K562 (cell line): ENCODE measurements around the gene ZDHHC14. TPM values are rescaled to one million over a fixed set of nuclear protein-coding genes. Genes with fewer than 3 reads are reported as not detected.

Experiments used
- ARID1B ChIP-seq: fragments of 450-650 bp; IDR thresholded peaks from 2 replicates; pipeline ENCODE4 v1.6.1; 2016; ENCODE audit warnings: antibody characterized with exemption, mild to moderate bottlenecking, inconsistent platforms
- ATF1 ChIP-seq, 2 experiments: fragments of 450-650 bp in 1 of 2; IDR thresholded peaks; 2 replicates each; pipeline ENCODE4 v1.6.1; 2016; ENCODE audit warnings: missing compliant biosample characterization in 1 of 2, missing genetic modification characterization in 1 of 2
- BMI1 ChIP-seq: fragments of 150-350 bp; IDR thresholded peaks from 2 replicates; pipeline ENCODE4 v1.6.1; 2014; ENCODE audit warnings: low read length
- CTBP1 ChIP-seq: fragments of 450-650 bp; IDR thresholded peaks from 2 replicates; pipeline ENCODE4 v1.6.1; 2016; ENCODE audit warnings: borderline replicate concordance
- FOSL1 ChIP-seq: fragments of 200-800 bp; sonication (Bioruptor generic); conservative IDR thresholded peaks from 2 replicates; pipeline ENCODE4 v1.6.1; 2016; ENCODE audit warnings: missing genetic modification characterization, missing compliant biosample characterization
- HCFC1 ChIP-seq: IDR thresholded peaks from 2 replicates; pipeline ENCODE4 v1.6.1; 2012; ENCODE audit warnings: low read depth, low read length, improper control_type of control experiment
- HNRNPL ChIP-seq: fragments of 200-400 bp; formaldehyde crosslinking; IDR thresholded peaks from 2 replicates; pipeline ENCODE4 v1.6.1; 2017; ENCODE audit warnings: low read depth, mild to moderate bottlenecking, low read length
- MEIS2 ChIP-seq: fragments of 450-650 bp; IDR thresholded peaks from 2 replicates; pipeline ENCODE4 v1.6.1; 2014; ENCODE audit warnings: mild to moderate bottlenecking; ENCODE audit not compliant: partially characterized antibody
- RBBP5 ChIP-seq: fragments of 200-600 bp; sonication (generic); IDR thresholded peaks from 2 replicates; pipeline ENCODE4 v1.6.1; 2012; ENCODE audit warnings: borderline replicate concordance, mild to moderate bottlenecking, low read length, control low read depth, inconsistent platforms; ENCODE audit not compliant: insufficient read depth, poor library complexity, severe bottlenecking
- SMAD4 ChIP-seq: fragments of 250-450 bp; sonication (Bioruptor Pico); conservative IDR thresholded peaks from 2 replicates; pipeline ENCODE4 v1.8.0; 2021; ENCODE audit warnings: inconsistent platforms, mild to moderate bottlenecking, moderate library complexity
- SMARCB1 ChIP-seq: IDR thresholded peaks from 2 replicates; pipeline ENCODE4 v1.6.1; 2011; ENCODE audit warnings: improper control_type of control experiment, low read depth; ENCODE audit not compliant: insufficient read length
- SMARCC2 ChIP-seq: fragments of 450-650 bp; IDR thresholded peaks from 2 replicates; pipeline ENCODE4 v1.6.1; 2017; ENCODE audit warnings: antibody characterized with exemption, moderate library complexity, mild to moderate bottlenecking, low read depth
- SOX6 ChIP-seq: fragments of 450-650 bp; IDR thresholded peaks from 2 replicates; pipeline ENCODE4 v1.6.1; 2014; ENCODE audit warnings: mild to moderate bottlenecking
- TEAD4 ChIP-seq, 2 experiments: sonication (generic) in 1 of 2; formaldehyde crosslinking in 1 of 2; IDR thresholded peaks; 2 replicates each; pipeline versions ENCODE4 v1.6.1 to v1.8.0; 2012 to 2022; ENCODE audit warnings: borderline replicate concordance in 1 of 2, inconsistent platforms in 1 of 2, low read length in 1 of 2, mild to moderate bottlenecking in 1 of 2, missing genetic modification reagents in 1 of 2
- YY1 ChIP-seq, 3 experiments: IDR thresholded peaks; 2 replicates each; pipeline ENCODE4 v1.6.1; 2011; ENCODE audit warnings: low read length in 2 of 3, mild to moderate bottlenecking in 2 of 3, moderate library complexity in 2 of 3, borderline replicate concordance in 1 of 3, control low read depth in 1 of 3, low read depth in 1 of 3; ENCODE audit not compliant: insufficient read depth in 3 of 3, insufficient replicate concordance in 2 of 3, control insufficient read depth in 1 of 3, insufficient read length in 1 of 3; ENCODE audit errors: extremely low read depth in 1 of 3
- ZNF12 ChIP-seq: sonication (generic); formaldehyde crosslinking; IDR thresholded peaks from 2 replicates; pipeline ENCODE4 v1.4.0; 2020; ENCODE audit warnings: mild to moderate bottlenecking, missing genetic modification reagents
- ZNF347 ChIP-seq: fragments of 450-650 bp; formaldehyde crosslinking; IDR thresholded peaks from 2 replicates; pipeline ENCODE4 v1.4.0; 2020; ENCODE audit warnings: low read depth, mild to moderate bottlenecking, moderate library complexity
- polyA plus RNA-seq, 8 experiments: library from polyadenylated mRNA; depleted of rRNA in 4 of 8; stranded (reverse) in 5 of 8; unstranded in 3 of 8; fragments of >200 nt; fragmentation: Nextera tagmentation in 2 of 8; fragmentation: Illumina TruSeq in 1 of 8; extraction: Ambion mirVana in 2 of 8; extraction: Trizol in 1 of 8; gene quantifications; 2 replicates each; pipeline versions ENCODE4 v1.2.1 to v1.2.3, GENCODE V29; 2011 to 2014; ENCODE audit warnings: inconsistent platforms in 1 of 8, missing spikeins in 1 of 8
- total RNA-seq, 7 experiments: library from RNA; depleted of rRNA in 6 of 7; stranded (reverse); fragments of >200 nt in 6 of 7; fragmentation: Illumina TruSeq in 2 of 7; extraction: Trizol in 2 of 7; gene quantifications; 2 replicates each; pipeline versions ENCODE4 v1.2.1 to v1.2.3, GENCODE V29; 2011 to 2021; ENCODE audit warnings: low replicate concordance in 1 of 7
- TF ChIP-seq, protein P1 (sequence below): fragments of 450-650 bp; conservative IDR thresholded peaks from 2 replicates; pipeline ENCODE4 v1.6.1; 2016; ENCODE audit warnings: missing genetic modification characterization, low read depth, mild to moderate bottlenecking, missing compliant biosample characterization, moderate library complexity
- TF ChIP-seq, protein P2 (sequence below): fragments of 250-450 bp; sonication (Bioruptor Pico); IDR thresholded peaks from 2 replicates; pipeline ENCODE4 v1.4.0; 2020

The ZDHHC14 gene
- total and polyA plus RNA-seq, 9 of the 15 experiments (the other 6 are each of a cell fraction or from before 2014, with no cell fraction given) = 0.92 to 23.1 (median 13.8) TPM

DNA sequence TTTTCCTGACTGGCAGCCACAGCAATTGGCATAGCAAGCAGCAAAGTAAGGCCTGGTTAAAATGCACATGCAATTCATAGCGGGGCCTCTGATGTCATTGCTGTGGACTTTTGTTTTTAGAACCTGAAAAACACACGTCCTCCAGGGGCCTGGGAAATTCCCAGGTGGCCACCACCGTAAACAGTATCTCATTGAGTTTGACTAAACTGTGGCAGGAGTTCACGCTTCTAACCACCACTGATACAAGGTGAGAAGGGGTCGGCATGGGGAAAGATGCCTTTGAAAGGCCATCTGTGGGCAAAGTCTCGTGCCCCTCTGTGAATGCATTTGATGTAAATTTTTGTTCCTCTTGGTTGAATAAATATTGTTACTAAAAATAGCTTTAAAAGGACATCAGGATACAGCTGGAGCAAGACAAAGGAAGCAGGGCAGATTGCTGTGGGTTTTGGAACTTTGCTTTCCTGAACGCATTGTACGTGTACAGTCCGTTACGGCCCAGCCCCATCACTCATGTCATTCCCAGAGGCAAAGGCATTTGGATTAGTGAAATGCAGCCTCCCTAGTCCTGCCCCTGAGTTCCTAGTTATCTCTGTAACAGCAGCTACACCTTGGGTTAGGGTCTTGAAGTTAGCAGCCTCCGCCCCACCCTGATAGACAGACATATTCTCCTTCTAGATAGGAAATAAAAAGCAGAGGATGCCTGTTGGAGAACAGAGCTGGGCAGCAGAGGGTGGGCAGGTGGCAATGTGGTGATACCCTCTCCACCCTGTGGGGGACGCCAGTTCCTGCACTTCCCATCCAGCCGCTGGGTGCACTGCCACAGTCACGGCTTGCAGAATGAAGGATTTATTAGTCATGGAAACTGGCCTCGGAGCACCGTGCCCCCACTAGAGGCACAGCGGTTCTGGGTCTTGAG is 80.3 kb downstream of the ZDHHC14 start (continued):
- TF ChIP-seq CTBP1 = peak; percentile 58; the same call in 1 of the 2 replicates
- no peak for TF ChIP-seq BMI1
- peak; percentile 47; the same call in 1 of the 2 replicates for TF ChIP-seq SMARCC2
- TF ChIP-seq FOSL1 = peak; percentile 73
- TF ChIP-seq HCFC1 = 0 out of 2 replicates have a peak, but pooled peaks have one; percentile 28
- peak; percentile 47; the same call in 1 of the 2 replicates for TF ChIP-seq SMAD4 (CRISPR knock-in tag)
- peak; percentile 52 for TF ChIP-seq RBBP5
- TF ChIP-seq, protein P1, sequence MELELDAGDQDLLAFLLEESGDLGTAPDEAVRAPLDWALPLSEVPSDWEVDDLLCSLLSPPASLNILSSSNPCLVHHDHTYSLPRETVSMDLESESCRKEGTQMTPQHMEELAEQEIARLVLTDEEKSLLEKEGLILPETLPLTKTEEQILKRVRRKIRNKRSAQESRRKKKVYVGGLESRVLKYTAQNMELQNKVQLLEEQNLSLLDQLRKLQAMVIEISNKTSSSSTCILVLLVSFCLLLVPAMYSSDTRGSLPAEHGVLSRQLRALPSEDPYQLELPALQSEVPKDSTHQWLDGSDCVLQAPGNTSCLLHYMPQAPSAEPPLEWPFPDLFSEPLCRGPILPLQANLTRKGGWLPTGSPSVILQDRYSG (tag) = 0 out of 2 replicates have a peak, but pooled peaks have one; percentile 38
- TF ChIP-seq SMARCB1 = peak; percentile 48
- TF ChIP-seq ZNF347 = no peak
- TF ChIP-seq MEIS2 = peak; percentile 97
- TF ChIP-seq YY1 (IDR thresholded peaks at IDR 0.05; ENCODE audit: borderline replicate concordance in 1 of 3, control insufficient read depth in 1 of 3, extremely low read depth in 1 of 3, insufficient read depth in 3 of 3, insufficient read length in 1 of 3, insufficient replicate concordance in 2 of 3, low read depth in 1 of 3, low read length in 2 of 3) = peak in 2 of 3 experiments; percentile 7 to 39
- TF ChIP-seq HNRNPL = peak; percentile 88
- peak; percentile 20; the same call in 1 of the 2 replicates for TF ChIP-seq SOX6
- TF ChIP-seq TEAD4 (IDR thresholded peaks at IDR 0.05; ENCODE audit: low read length) = peak; percentile 79
- TF ChIP-seq TEAD4 (CRISPR knock-in tag; IDR thresholded peaks at IDR 0.05; ENCODE audit: borderline replicate concordance) = no peak
- TF ChIP-seq, protein P2, sequence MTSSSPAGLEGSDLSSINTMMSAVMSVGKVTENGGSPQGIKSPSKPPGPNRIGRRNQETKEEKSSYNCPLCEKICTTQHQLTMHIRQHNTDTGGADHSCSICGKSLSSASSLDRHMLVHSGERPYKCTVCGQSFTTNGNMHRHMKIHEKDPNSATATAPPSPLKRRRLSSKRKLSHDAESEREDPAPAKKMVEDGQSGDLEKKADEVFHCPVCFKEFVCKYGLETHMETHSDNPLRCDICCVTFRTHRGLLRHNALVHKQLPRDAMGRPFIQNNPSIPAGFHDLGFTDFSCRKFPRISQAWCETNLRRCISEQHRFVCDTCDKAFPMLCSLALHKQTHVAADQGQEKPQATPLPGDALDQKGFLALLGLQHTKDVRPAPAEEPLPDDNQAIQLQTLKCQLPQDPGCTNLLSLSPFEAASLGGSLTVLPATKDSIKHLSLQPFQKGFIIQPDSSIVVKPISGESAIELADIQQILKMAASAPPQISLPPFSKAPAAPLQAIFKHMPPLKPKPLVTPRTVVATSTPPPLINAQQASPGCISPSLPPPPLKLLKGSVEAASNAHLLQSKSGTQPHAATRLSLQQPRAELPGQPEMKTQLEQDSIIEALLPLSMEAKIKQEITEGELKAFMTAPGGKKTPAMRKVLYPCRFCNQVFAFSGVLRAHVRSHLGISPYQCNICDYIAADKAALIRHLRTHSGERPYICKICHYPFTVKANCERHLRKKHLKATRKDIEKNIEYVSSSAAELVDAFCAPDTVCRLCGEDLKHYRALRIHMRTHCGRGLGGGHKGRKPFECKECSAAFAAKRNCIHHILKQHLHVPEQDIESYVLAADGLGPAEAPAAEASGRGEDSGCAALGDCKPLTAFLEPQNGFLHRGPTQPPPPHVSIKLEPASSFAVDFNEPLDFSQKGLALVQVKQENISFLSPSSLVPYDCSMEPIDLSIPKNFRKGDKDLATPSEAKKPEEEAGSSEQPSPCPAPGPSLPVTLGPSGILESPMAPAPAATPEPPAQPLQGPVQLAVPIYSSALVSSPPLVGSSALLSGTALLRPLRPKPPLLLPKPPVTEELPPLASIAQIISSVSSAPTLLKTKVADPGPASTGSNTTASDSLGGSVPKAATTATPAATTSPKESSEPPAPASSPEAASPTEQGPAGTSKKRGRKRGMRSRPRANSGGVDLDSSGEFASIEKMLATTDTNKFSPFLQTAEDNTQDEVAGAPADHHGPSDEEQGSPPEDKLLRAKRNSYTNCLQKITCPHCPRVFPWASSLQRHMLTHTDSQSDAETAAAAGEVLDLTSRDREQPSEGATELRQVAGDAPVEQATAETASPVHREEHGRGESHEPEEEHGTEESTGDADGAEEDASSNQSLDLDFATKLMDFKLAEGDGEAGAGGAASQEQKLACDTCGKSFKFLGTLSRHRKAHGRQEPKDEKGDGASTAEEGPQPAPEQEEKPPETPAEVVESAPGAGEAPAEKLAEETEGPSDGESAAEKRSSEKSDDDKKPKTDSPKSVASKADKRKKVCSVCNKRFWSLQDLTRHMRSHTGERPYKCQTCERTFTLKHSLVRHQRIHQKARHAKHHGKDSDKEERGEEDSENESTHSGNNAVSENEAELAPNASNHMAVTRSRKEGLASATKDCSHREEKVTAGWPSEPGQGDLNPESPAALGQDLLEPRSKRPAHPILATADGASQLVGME (CRISPR knock-in tag) = no peak
- 0 out of 2 replicates have a peak, but pooled peaks have one; percentile 19 for TF ChIP-seq ZNF12 (CRISPR knock-in tag)
- peak; percentile 85 for TF ChIP-seq ARID1B
- no peak for TF ChIP-seq ATF1 (CRISPR knock-in tag; IDR thresholded peaks at IDR 0.05)
- TF ChIP-seq ATF1 (tag; IDR thresholded peaks at IDR 0.05) = peak; percentile 42; the same call in 1 of the 2 replicates
